Gastroesophageal sphincter (tissue), 3 donors: ENCODE results near the gene TTBK1.

Source experiments
- EP300 ChIP-seq: sonication (generic); formaldehyde crosslinking; IDR thresholded peaks from one replicate; pipeline ENCODE4 v1.6.1; 2017; ENCODE audit warnings: antibody characterized with exemption, mild to moderate bottlenecking
- POLR2A ChIP-seq, 2 donors: fragments of 450-650 bp; IDR thresholded peaks; one replicate each; pipeline ENCODE4 v1.6.1; 2017; ENCODE audit warnings: antibody characterized with exemption in 2 of 2, mild to moderate bottlenecking in 2 of 2, moderate library complexity in 1 of 2
- POLR2AphosphoS5 ChIP-seq: sonication (generic); formaldehyde crosslinking; IDR thresholded peaks from one replicate; pipeline ENCODE4 v1.6.1; 2017; ENCODE audit warnings: antibody characterized with exemption
- TF ChIP-seq, protein P1 (sequence below), 4 experiments: fragments of 200-600 bp in 2 of 4; fragments of 450-650 bp in 2 of 4; sonication (generic) in 1 of 4; IDR thresholded peaks; one replicate each; pipeline ENCODE4 v1.5.1; 2017 to 2019; ENCODE audit warnings: antibody characterized with exemption in 4 of 4, mild to moderate bottlenecking in 2 of 4, moderate library complexity in 2 of 4

DNA sequence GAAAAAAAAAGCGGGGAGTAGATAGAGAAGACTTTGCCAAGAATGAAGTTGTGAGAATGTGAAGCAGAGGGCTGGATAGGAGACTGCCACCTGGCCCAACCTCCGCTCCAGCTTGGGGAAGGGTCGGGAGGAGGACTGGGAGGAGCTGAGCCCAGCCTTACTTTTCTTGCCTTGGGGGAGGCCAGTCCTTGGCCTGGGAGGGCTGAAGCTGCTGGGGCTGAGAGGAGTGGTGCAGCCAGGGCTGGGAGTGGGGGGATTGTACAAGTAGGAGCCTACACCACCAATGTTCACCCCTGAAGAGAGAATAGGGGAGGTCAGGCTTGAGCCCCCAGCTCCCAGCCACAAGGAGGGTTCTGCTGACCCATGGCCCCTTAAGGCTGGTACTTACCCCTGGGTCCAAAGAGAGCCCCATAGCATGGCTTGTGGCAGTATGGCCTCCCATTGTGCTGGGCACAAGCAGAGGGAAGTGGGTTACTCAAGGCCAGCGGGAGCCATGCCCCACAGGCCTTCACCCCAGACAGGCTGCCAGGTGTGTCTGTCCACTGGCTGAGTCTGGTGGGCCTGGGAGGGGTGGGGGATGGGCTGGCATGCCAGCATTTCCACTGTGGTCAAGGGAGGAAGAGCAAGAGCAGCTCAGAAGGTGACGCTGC lies 64.3 kb downstream of the TTBK1 start:
- TF ChIP-seq POLR2A (IDR thresholded peaks at IDR 0.05), result no peak
- TF ChIP-seq, protein P1, sequence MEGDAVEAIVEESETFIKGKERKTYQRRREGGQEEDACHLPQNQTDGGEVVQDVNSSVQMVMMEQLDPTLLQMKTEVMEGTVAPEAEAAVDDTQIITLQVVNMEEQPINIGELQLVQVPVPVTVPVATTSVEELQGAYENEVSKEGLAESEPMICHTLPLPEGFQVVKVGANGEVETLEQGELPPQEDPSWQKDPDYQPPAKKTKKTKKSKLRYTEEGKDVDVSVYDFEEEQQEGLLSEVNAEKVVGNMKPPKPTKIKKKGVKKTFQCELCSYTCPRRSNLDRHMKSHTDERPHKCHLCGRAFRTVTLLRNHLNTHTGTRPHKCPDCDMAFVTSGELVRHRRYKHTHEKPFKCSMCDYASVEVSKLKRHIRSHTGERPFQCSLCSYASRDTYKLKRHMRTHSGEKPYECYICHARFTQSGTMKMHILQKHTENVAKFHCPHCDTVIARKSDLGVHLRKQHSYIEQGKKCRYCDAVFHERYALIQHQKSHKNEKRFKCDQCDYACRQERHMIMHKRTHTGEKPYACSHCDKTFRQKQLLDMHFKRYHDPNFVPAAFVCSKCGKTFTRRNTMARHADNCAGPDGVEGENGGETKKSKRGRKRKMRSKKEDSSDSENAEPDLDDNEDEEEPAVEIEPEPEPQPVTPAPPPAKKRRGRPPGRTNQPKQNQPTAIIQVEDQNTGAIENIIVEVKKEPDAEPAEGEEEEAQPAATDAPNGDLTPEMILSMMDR (IDR thresholded peaks at IDR 0.05), result no peak
- no peak for TF ChIP-seq POLR2AphosphoS5
- TF ChIP-seq EP300, result no peak
